Naive B cell (primary cell): ENCODE data around the gene S1PR3. TPM values are rescaled to one million over a fixed set of nuclear protein-coding genes. Genes with fewer than 3 reads are reported as not detected.
A peak's percentile ranks its signal among the peaks of the same experiment; 100 is the strongest.

Experiments
- ATAC-seq, 2 donors: fragments of 150-1000 bp; cut with Tn5 transposase; 2 replicates each; pipeline ENCODE4 v1.10.0; 2021; ENCODE audit warnings: low read depth in 2 of 2, mild to moderate bottlenecking in 2 of 2, moderate library complexity in 2 of 2
- DNase-seq: peaks from one replicate; pipeline ENCODE4 v3.0.0; 2022
- H3K27ac Mint-ChIP-seq, 6 donors: one replicate each; pipeline ENCODE4 v1.8.0; 2020 to 2022; ENCODE audit warnings: mild to moderate bottlenecking in 6 of 6, mixed read lengths in 6 of 6, moderate library complexity in 5 of 6, inconsistent platforms in 2 of 6
- H3K27me3 Mint-ChIP-seq, 3 donors: one replicate each; pipeline ENCODE4 v1.8.0; 2021 to 2022; ENCODE audit warnings: mixed read lengths in 3 of 3, mild to moderate bottlenecking in 1 of 3
- H3K36me3 Mint-ChIP-seq, 2 donors: one replicate each; pipeline ENCODE4 v1.8.0; 2020 to 2022; ENCODE audit warnings: mixed read lengths in 2 of 2, inconsistent platforms in 1 of 2, mild to moderate bottlenecking in 1 of 2
- H3K4me1 Mint-ChIP-seq, 3 donors: one replicate each; pipeline ENCODE4 v1.8.0; 2020 to 2022; ENCODE audit warnings: mixed read lengths in 3 of 3, inconsistent platforms in 1 of 3, mild to moderate bottlenecking in 1 of 3, moderate library complexity in 1 of 3
- H3K4me3 Mint-ChIP-seq, 8 donors: one replicate each; pipeline ENCODE4 v1.8.0; 2020 to 2022; ENCODE audit warnings: mild to moderate bottlenecking in 8 of 8, mixed read lengths in 8 of 8, moderate library complexity in 8 of 8, inconsistent platforms in 2 of 8
- H3K9me3 Mint-ChIP-seq, 7 donors: one replicate each; pipeline ENCODE4 v1.8.0; 2020 to 2022; ENCODE audit warnings: mixed read lengths in 7 of 7, mild to moderate bottlenecking in 5 of 7, inconsistent platforms in 2 of 7, moderate library complexity in 1 of 7
- polyA plus RNA-seq, 6 donors: library from polyadenylated mRNA; unstranded; fragments of 300-500 nt; fragmentation: Illumina TruSeq; gene quantifications; one replicate each; pipeline ENCODE4 v1.2.3, GENCODE V29; 2021; ENCODE audit warnings: low read depth in 6 of 6

The S1PR3 gene
- polyA plus RNA-seq, 6 donors from 2014 or later, result 0.26 TPM; not detected in 5

- no peaks in the 10 kb centered on the region for H3K36me3 Mint-ChIP-seq
- no peak for ATAC-seq
- H3K27me3 Mint-ChIP-seq, result peaks cover 0 to 16% (median 14%) of the 10 kb centered on the region in 3 donors
- H3K27ac Mint-ChIP-seq, result no peak overlapping the region
- no peak overlapping the region for H3K4me3 Mint-ChIP-seq
- no peak for DNase-seq
- peaks cover 0 to under 1% (median 0%) of the 10 kb centered on the region in 3 donors for H3K4me1 Mint-ChIP-seq
- no peaks in the 10 kb centered on the region for H3K9me3 Mint-ChIP-seq
These were observed 18.2 kb downstream of the S1PR3 start for GRCh38 chr9:89009546-89009840.

- no peaks in the 10 kb centered on the region for H3K9me3 Mint-ChIP-seq
- no peak for DNase-seq
These were observed 18.8 kb downstream of the S1PR3 start for GRCh38 chr9:89010056-89010455.

GRCh38 chr9:89010526-89011111 is 19.4 kb downstream of the S1PR3 start:
- no peak for ATAC-seq

More at GRCh38 chr9:89010056-89010455, 18.8 kb downstream of the S1PR3 start:
- Mint-ChIP-seq H3K4me3 (no peak overlapping the region), H3K36me3 (no peaks in the 10 kb centered on the region), H3K27me3 (peaks cover 0 to 21% (median 17%) of the 10 kb centered on the region in 3 donors), H3K4me1 (peaks cover 0 to 4% (median 0%) of the 10 kb centered on the region in 3 donors), H3K27ac (no peak overlapping the region)
- no peak for ATAC-seq

GRCh38 chr9:89011683-89012082 is 20.4 kb downstream of the S1PR3 start:
- H3K36me3 Mint-ChIP-seq, result no peaks in the 10 kb centered on the region
- ATAC-seq (no peak), DNase-seq (no peak)
- peaks cover 4 to 23% (median 21%) of the 10 kb centered on the region in 3 donors for H3K27me3 Mint-ChIP-seq
- H3K9me3 Mint-ChIP-seq, result peaks cover 0 to 3% (median 0%) of the 10 kb centered on the region in 7 donors
- no peak overlapping the region for H3K4me3 Mint-ChIP-seq
- H3K27ac Mint-ChIP-seq, result peak overlapping the region in 1 of 6 donors; percentile 6
- peaks cover 0 to 4% (median 0%) of the 10 kb centered on the region in 3 donors for H3K4me1 Mint-ChIP-seq

More at GRCh38 chr9:89010526-89011111, 19.4 kb downstream of the S1PR3 start:
- peaks cover 2 to 21% (median 21%) of the 10 kb centered on the region in 3 donors for H3K27me3 Mint-ChIP-seq
- no peaks in the 10 kb centered on the region for H3K36me3 Mint-ChIP-seq
- peaks cover 0 to 4% (median 0%) of the 10 kb centered on the region in 3 donors for H3K4me1 Mint-ChIP-seq
- no peak overlapping the region for H3K27ac Mint-ChIP-seq
- no peak for DNase-seq
- no peaks in the 10 kb centered on the region for H3K9me3 Mint-ChIP-seq
- H3K4me3 Mint-ChIP-seq, result no peak overlapping the region

GRCh38 chr9:89012294-89013042 is 21.2 kb downstream of the S1PR3 start:
- ATAC-seq (no peak), DNase-seq (no peak)
- Mint-ChIP-seq H3K4me3 (no peak overlapping the region), H3K27ac (no peak overlapping the region), H3K9me3 (peaks cover 0 to 10% (median 6%) of the 10 kb centered on the region in 7 donors), H3K36me3 (no peaks in the 10 kb centered on the region), H3K27me3 (peaks cover 4 to 29% (median 18%) of the 10 kb centered on the region in 3 donors), H3K4me1 (peaks cover 0 to 4% (median 0%) of the 10 kb centered on the region in 3 donors)

GRCh38 chr9:89013660-89014059 is 22.4 kb downstream of the S1PR3 start:
- ATAC-seq, result no peak
- Mint-ChIP-seq H3K4me3 (no peak overlapping the region), H3K36me3 (no peaks in the 10 kb centered on the region), H3K27ac (peak overlapping the region in 1 of 6 donors; percentile 42), H3K9me3 (peaks cover 0 to 16% (median 9%) of the 10 kb centered on the region in 7 donors), H3K27me3 (peaks cover 8 to 36% (median 13%) of the 10 kb centered on the region in 3 donors), H3K4me1 (peaks cover 0 to 4% (median 0%) of the 10 kb centered on the region in 3 donors)
- no peak for DNase-seq

GRCh38 chr9:89014153-89014552 is 22.9 kb downstream of the S1PR3 start:
- H3K9me3 Mint-ChIP-seq, result peaks cover 0 to 16% (median 9%) of the 10 kb centered on the region in 7 donors
- peaks cover 0 to 4% (median 0%) of the 10 kb centered on the region in 3 donors for H3K4me1 Mint-ChIP-seq
- peak overlapping the region in 1 of 6 donors; percentile 42 for H3K27ac Mint-ChIP-seq
- H3K4me3 Mint-ChIP-seq, result no peak overlapping the region
- no peak for DNase-seq
- H3K27me3 Mint-ChIP-seq, result peaks cover 8 to 33% (median 13%) of the 10 kb centered on the region in 3 donors
- H3K36me3 Mint-ChIP-seq, result no peaks in the 10 kb centered on the region
- no peak for ATAC-seq

- no peaks in the 10 kb centered on the region for H3K36me3 Mint-ChIP-seq
- DNase-seq, result no peak
These were observed 24.1 kb downstream of the S1PR3 start for GRCh38 chr9:89015336-89015735.

GRCh38 chr9:89020754-89021153 is 29.5 kb downstream of the S1PR3 start:
- ATAC-seq, result no peak
- Mint-ChIP-seq H3K4me1 (no peaks in the 10 kb centered on the region), H3K4me3 (no peak overlapping the region)

More at GRCh38 chr9:89015336-89015735, 24.1 kb downstream of the S1PR3 start:
- H3K9me3 Mint-ChIP-seq, result peaks cover 0 to 16% (median 9%) of the 10 kb centered on the region in 7 donors
- H3K27me3 Mint-ChIP-seq, result peaks cover 8 to 37% (median 13%) of the 10 kb centered on the region in 3 donors
- no peak overlapping the region for H3K4me3 Mint-ChIP-seq
- H3K4me1 Mint-ChIP-seq, result peaks cover 0 to 4% (median 0%) of the 10 kb centered on the region in 3 donors
- H3K27ac Mint-ChIP-seq, result no peak overlapping the region
- no peak for ATAC-seq

GRCh38 chr9:89021154-89021803 is 30.0 kb downstream of the S1PR3 start:
- DNase-seq (no peak), ATAC-seq (no peak)
- Mint-ChIP-seq H3K27me3 (peaks cover 18 to 43% (median 19%) of the 10 kb centered on the region in 3 donors), H3K36me3 (no peaks in the 10 kb centered on the region), H3K9me3 (peaks cover 0 to 24% (median 10%) of the 10 kb centered on the region in 7 donors), H3K27ac (no peak overlapping the region), H3K4me1 (no peaks in the 10 kb centered on the region), H3K4me3 (no peak overlapping the region)

More at GRCh38 chr9:89020754-89021153, 29.5 kb downstream of the S1PR3 start:
- H3K36me3 Mint-ChIP-seq, result no peaks in the 10 kb centered on the region
- H3K27ac Mint-ChIP-seq, result no peak overlapping the region
- DNase-seq, result no peak
- H3K27me3 Mint-ChIP-seq, result peaks cover 18 to 41% (median 20%) of the 10 kb centered on the region in 3 donors
- H3K9me3 Mint-ChIP-seq, result peaks cover 0 to 22% (median 12%) of the 10 kb centered on the region in 7 donors

GRCh38 chr9:89022001-89022759 is 30.9 kb downstream of the S1PR3 start:
- DNase-seq (no peak), ATAC-seq (no peak)
- H3K4me1 Mint-ChIP-seq, result no peaks in the 10 kb centered on the region
- H3K9me3 Mint-ChIP-seq, result peaks cover 0 to 18% (median 7%) of the 10 kb centered on the region in 7 donors
- H3K27me3 Mint-ChIP-seq, result peaks cover 24 to 47% (median 27%) of the 10 kb centered on the region in 3 donors
- H3K36me3 Mint-ChIP-seq, result no peaks in the 10 kb centered on the region
- H3K27ac Mint-ChIP-seq, result no peak overlapping the region
- H3K4me3 Mint-ChIP-seq, result no peak overlapping the region

GRCh38 chr9:89022902-89023301 is 31.6 kb downstream of the S1PR3 start:
- Mint-ChIP-seq H3K4me1 (no peaks in the 10 kb centered on the region), H3K9me3 (peaks cover 0 to 13% (median 7%) of the 10 kb centered on the region in 7 donors), H3K36me3 (no peaks in the 10 kb centered on the region), H3K27ac (no peak overlapping the region), H3K4me3 (no peak overlapping the region), H3K27me3 (peaks cover 25 to 46% (median 34%) of the 10 kb centered on the region in 3 donors)
- no peak for ATAC-seq
- no peak for DNase-seq

- Mint-ChIP-seq H3K4me3 (no peak overlapping the region), H3K9me3 (peaks cover 0 to 14% (median 7%) of the 10 kb centered on the region in 7 donors), H3K36me3 (no peaks in the 10 kb centered on the region), H3K4me1 (no peaks in the 10 kb centered on the region), H3K27ac (peak overlapping the region in 1 of 6 donors; percentile 60), H3K27me3 (peaks cover 29 to 48% (median 36%) of the 10 kb centered on the region in 3 donors)
- no peak for DNase-seq
- ATAC-seq, result no peak
These were observed 32.5 kb downstream of the S1PR3 start for GRCh38 chr9:89023740-89024139.
